Esophagus squamous epithelium (tissue), 4 donors: ENCODE measurements around the gene SLC6A13.

ENCODE experiments used
- CTCF ChIP-seq, 6 experiments: fragments of 450-650 bp in 4 of 6; fragments of 200-600 bp in 2 of 6; sonication (generic) in 2 of 6; IDR thresholded peaks; one replicate each; pipeline ENCODE4 v1.5.1; 2016 to 2019; ENCODE audit warnings: antibody characterized with exemption in 6 of 6, mild to moderate bottlenecking in 4 of 6, moderate library complexity in 4 of 6
- POLR2A ChIP-seq, 4 donors: fragments of 450-650 bp; IDR thresholded peaks; one replicate each; pipeline ENCODE4 v1.6.1; 2017; ENCODE audit warnings: antibody characterized with exemption in 4 of 4, mild to moderate bottlenecking in 4 of 4, moderate library complexity in 3 of 4

- TF ChIP-seq CTCF (IDR thresholded peaks at IDR 0.05) (no peak), POLR2A (IDR thresholded peaks at IDR 0.05) (no peak)
Measured at GRCh38 chr12:275812-276211, 13.2 kb upstream of the SLC6A13 start.
